Renal cortical epithelial cell (primary cell): ENCODE measurements around the gene SNX18. TPM values are rescaled to one million over a fixed set of nuclear protein-coding genes. Genes with fewer than 3 reads are reported as not detected.
"Not testable (repeated sequence)": the region's sequence is repeated elsewhere in the genome, so short reads cannot be mapped to it uniquely, and the experiment has no call there.

Experiments used
- DNase-seq: peaks from one replicate; pipeline ENCODE4 v3.0.0-alpha.2; 2011; ENCODE audit warnings: low read depth
- total RNA-seq: library from RNA; depleted of rRNA; stranded (reverse); fragments of >200 nt; gene quantifications from 2 replicates; pipeline ENCODE4 v1.2.3, GENCODE V29; 2014

The SNX18 gene
- total RNA-seq, 1 donor from 2014 or later: 16.7 TPM

GRCh38 chr5:54518818-54519508 is 1.4 kb downstream of the SNX18 start:
- DNase-seq: no peak

GRCh38 chr5:54519509-54519876 is 1.9 kb downstream of the SNX18 start:
- DNase-seq: no peak

- no peak for DNase-seq
Measured at GRCh38 chr5:54520438-54520846, 2.9 kb downstream of the SNX18 start.

GRCh38 chr5:54520940-54521339 is 3.4 kb downstream of the SNX18 start:
- DNase-seq: no peak

GRCh38 chr5:54521856-54522479 is 4.4 kb downstream of the SNX18 start:
- no peak for DNase-seq

GRCh38 chr5:54523534-54523933 is 6.0 kb downstream of the SNX18 start:
- no peak for DNase-seq

- no peak for DNase-seq
Measured at GRCh38 chr5:54524082-54524481, 6.5 kb downstream of the SNX18 start.

- DNase-seq: no peak
Measured at GRCh38 chr5:54524704-54525103, 7.1 kb downstream of the SNX18 start.

GRCh38 chr5:54525261-54525660 is 7.7 kb downstream of the SNX18 start:
- DNase-seq: no peak

- no peak for DNase-seq
Measured at GRCh38 chr5:54525692-54526091, 8.1 kb downstream of the SNX18 start.

- DNase-seq: no peak
Measured at GRCh38 chr5:54526604-54527288, 9.2 kb downstream of the SNX18 start.

- DNase-seq: no peak
Measured at GRCh38 chr5:54528633-54529209, 11.2 kb downstream of the SNX18 start.

- DNase-seq: no peak
Measured at GRCh38 chr5:54529565-54529964, 12.0 kb downstream of the SNX18 start.

GRCh38 chr5:54531546-54531945 is 14.0 kb downstream of the SNX18 start:
- DNase-seq: no peak

GRCh38 chr5:54533541-54534190 is 16.1 kb downstream of the SNX18 start:
- DNase-seq: peak; percentile 43

- DNase-seq: peak; percentile 47
Measured at GRCh38 chr5:54534191-54535004, 16.8 kb downstream of the SNX18 start.

- no peak for DNase-seq
Measured at GRCh38 chr5:54535149-54535844, 17.7 kb downstream of the SNX18 start.

- DNase-seq: not testable (repeated sequence)
Measured at GRCh38 chr5:54536375-54536774, 18.8 kb downstream of the SNX18 start.

- DNase-seq: not testable (repeated sequence)
Measured at GRCh38 chr5:54536861-54537260, 19.3 kb downstream of the SNX18 start.

- DNase-seq: no peak
Measured at GRCh38 chr5:54537725-54538124, 20.2 kb downstream of the SNX18 start.

GRCh38 chr5:54538156-54538555 is 20.6 kb downstream of the SNX18 start:
- no peak for DNase-seq
